IMR-90 (cell line): ENCODE results near the gene ANK2. TPM values are rescaled to one million over a fixed set of nuclear protein-coding genes. Genes with fewer than 3 reads are reported as not detected.

ENCODE experiments used
- ATAC-seq: fragments of 200-7000 bp; cut with Tn5 transposase; 2 replicates; pipeline ENCODE4 v1.9.1; 2020; ENCODE audit warnings: low read depth, mild to moderate bottlenecking, moderate library complexity
- BruUV-seq: library from RNA; stranded (reverse); fragments of 400-500 nt; replicated peaks from 2 replicates; lab custom pipeline; 2021; lab: Mats Ljungman, UMichigan
- CTCF ChIA-PET: fragments of 300-600 bp; formaldehyde crosslinking; extraction: SDS; loops from one replicate; lab custom pipeline; 2021; ENCODE audit warnings: antibody characterized with exemption; lab: Yijun Ruan, JAX
- POLR2A ChIA-PET: fragments of 300-600 bp; sonication (Branson Sonifier 250); formaldehyde crosslinking; loops from one replicate; lab custom pipeline; 2022; ENCODE audit warnings: antibody characterized with exemption; ENCODE audit not compliant: unreplicated experiment; lab: Charles Lee
- DNase-seq: peaks from one replicate; pipeline ENCODE4 v3.0.0; 2013
- H2AFZ ChIP-seq: replicated peaks from 2 replicates; pipeline ENCODE3; 2013; ENCODE audit warnings: low read length, mild to moderate bottlenecking; ENCODE audit not compliant: poor library complexity
- H2AK5ac ChIP-seq: 2 replicates; pipeline ENCODE4 v1.6.1; 2013; ENCODE audit warnings: low read depth, low read length, inconsistent platforms
- H2AK9ac ChIP-seq: replicated peaks from 2 replicates; pipeline ENCODE3; 2013; ENCODE audit warnings: mild to moderate bottlenecking, low read depth, low read length, moderate library complexity; ENCODE audit not compliant: poor library complexity
- H2BK120ac ChIP-seq: 2 replicates; pipeline ENCODE4 v1.6.1; 2013; ENCODE audit warnings: low read depth, low read length, inconsistent platforms
- H2BK15ac ChIP-seq: 3 replicates; pipeline ENCODE4 v1.6.1; 2013; ENCODE audit warnings: low read depth, low read length, inconsistent platforms
- H2BK20ac ChIP-seq: 2 replicates; pipeline ENCODE4 v1.6.1; 2013; ENCODE audit warnings: low read depth, mild to moderate bottlenecking, inconsistent platforms, low read length, moderate library complexity
- H2BK5ac ChIP-seq: 2 replicates; pipeline ENCODE4 v1.6.1; 2013; ENCODE audit warnings: mild to moderate bottlenecking, low read depth, low read length, inconsistent platforms; ENCODE audit not compliant: poor library complexity, severe bottlenecking
- H3K14ac ChIP-seq: replicated peaks from 2 replicates; pipeline ENCODE4 v1.6.1; 2013; ENCODE audit warnings: low read depth, low read length, inconsistent platforms
- H3K18ac ChIP-seq: 2 replicates; pipeline ENCODE4 v1.6.1; 2013; ENCODE audit warnings: low read depth, low read length, control low read depth
- H3K23ac ChIP-seq: 2 replicates; pipeline ENCODE4 v1.6.1; 2013; ENCODE audit warnings: low read depth, low read length, inconsistent platforms
- H3K27ac ChIP-seq: 2 replicates; pipeline ENCODE4 v1.5.1; 2013; ENCODE audit warnings: mild to moderate bottlenecking, control low read depth, low read length; ENCODE audit not compliant: insufficient read depth
- H3K27me3 ChIP-seq: 2 replicates; pipeline ENCODE4 v1.6.1; 2013; ENCODE audit warnings: low read length; ENCODE audit not compliant: control insufficient read depth, insufficient read depth
- H3K36me3 ChIP-seq: 2 replicates; pipeline ENCODE4 v1.6.1; 2013; ENCODE audit warnings: low read length, mixed read lengths; ENCODE audit not compliant: control insufficient read depth, insufficient read depth
- H3K4ac ChIP-seq: 2 replicates; pipeline ENCODE4 v1.6.1; 2013; ENCODE audit warnings: low read depth, low read length, inconsistent platforms
- H3K4me1 ChIP-seq: 2 replicates; pipeline ENCODE4 v1.6.1; 2013; ENCODE audit warnings: low read length, mixed read lengths; ENCODE audit not compliant: control insufficient read depth, insufficient read depth
- H3K4me2 ChIP-seq: 2 replicates; pipeline ENCODE4 v1.6.1; 2013; ENCODE audit warnings: low read depth, mild to moderate bottlenecking, control low read depth, low read length, moderate library complexity
- H3K4me3 ChIP-seq: 2 replicates; pipeline ENCODE4 v1.5.1; 2013; ENCODE audit warnings: low read depth, mild to moderate bottlenecking, control low read depth, low read length, moderate library complexity; ENCODE audit not compliant: insufficient read depth
- H3K56ac ChIP-seq: 2 replicates; pipeline ENCODE4 v1.6.1; 2013; ENCODE audit warnings: low read length, inconsistent platforms; ENCODE audit not compliant: insufficient read depth; ENCODE audit errors: extremely low read depth
- H3K79me1 ChIP-seq, 2 experiments: 2 replicates each; pipeline ENCODE4 v1.6.1; 2013; ENCODE audit warnings: low read length in 2 of 2, inconsistent platforms in 1 of 2, low read depth in 1 of 2
- H3K9ac ChIP-seq: 2 replicates; pipeline ENCODE4 v1.6.1; 2013; ENCODE audit warnings: low read depth, low read length, control low read depth
- H3K9me1 ChIP-seq: 2 replicates; pipeline ENCODE4 v1.6.1; 2013; ENCODE audit warnings: low read length, inconsistent platforms; ENCODE audit not compliant: insufficient read depth
- H3K9me3 ChIP-seq: 2 replicates; pipeline ENCODE4 v1.6.1; 2013; ENCODE audit warnings: low read length; ENCODE audit not compliant: control insufficient read depth, insufficient read depth
- H4K20me1 ChIP-seq: 2 replicates; pipeline ENCODE4 v1.6.1; 2013; ENCODE audit warnings: low read length, inconsistent platforms; ENCODE audit not compliant: insufficient read depth
- H4K5ac ChIP-seq: 2 replicates; pipeline ENCODE4 v1.6.1; 2013; ENCODE audit warnings: mild to moderate bottlenecking, low read depth, low read length, control low read depth
- H4K8ac ChIP-seq, 2 experiments: 2 replicates each; pipeline ENCODE4 v1.6.1; 2013; ENCODE audit warnings: low read depth in 2 of 2, low read length in 2 of 2, control low read depth in 1 of 2, inconsistent platforms in 1 of 2
- H4K91ac ChIP-seq: 2 replicates; pipeline ENCODE4 v1.6.1; 2013; ENCODE audit warnings: low read depth, low read length, inconsistent platforms; ENCODE audit not compliant: insufficient read depth
- BHLHE40 ChIP-seq: fragments of 150-350 bp; IDR thresholded peaks from 2 replicates; pipeline ENCODE4 v1.6.1; 2016; ENCODE audit warnings: mild to moderate bottlenecking, low read depth, low read length
- CEBPB ChIP-seq: IDR thresholded peaks from 2 replicates; pipeline ENCODE4 v1.6.1; 2012; ENCODE audit warnings: low read depth, low read length, improper control_type of control experiment
- CHD1 ChIP-seq: IDR thresholded peaks from 2 replicates; pipeline ENCODE4 v1.6.1; 2012; ENCODE audit warnings: low read depth, low read length, improper control_type of control experiment
- CTCF ChIP-seq: conservative IDR thresholded peaks from 2 replicates; pipeline ENCODE4 v1.5.1; 2012; ENCODE audit warnings: mild to moderate bottlenecking, low read depth, low read length, improper control_type of control experiment
- ELK1 ChIP-seq: fragments of 150-350 bp; IDR thresholded peaks from 2 replicates; pipeline ENCODE4 v1.6.1; 2016; ENCODE audit warnings: low read depth, mild to moderate bottlenecking, low read length, moderate library complexity, borderline replicate concordance
- FOS ChIP-seq: fragments of 150-350 bp; IDR thresholded peaks from 2 replicates; pipeline ENCODE4 v1.6.1; 2016; ENCODE audit warnings: low read depth, low read length
- MAFK ChIP-seq: IDR thresholded peaks from 2 replicates; pipeline ENCODE4 v1.6.1; 2012; ENCODE audit warnings: low read depth, low read length, improper control_type of control experiment
- MAZ ChIP-seq: IDR thresholded peaks from 2 replicates; pipeline ENCODE4 v1.6.1; 2012; ENCODE audit warnings: low read depth, mild to moderate bottlenecking, low read length, improper control_type of control experiment, moderate library complexity, borderline replicate concordance
- MXI1 ChIP-seq: IDR thresholded peaks from 2 replicates; pipeline ENCODE4 v1.6.1; 2012; ENCODE audit warnings: low read depth, mild to moderate bottlenecking, low read length, moderate library complexity, borderline replicate concordance
- NFE2L2 ChIP-seq: fragments of 150-350 bp; IDR thresholded peaks from 2 replicates; pipeline ENCODE4 v1.6.1; 2016; ENCODE audit warnings: low read depth, mild to moderate bottlenecking, low read length
- POLR2A ChIP-seq: IDR thresholded peaks from 2 replicates; pipeline ENCODE4 v1.6.1; 2012; ENCODE audit warnings: mild to moderate bottlenecking, low read depth, low read length
- RAD21 ChIP-seq: IDR thresholded peaks from 2 replicates; pipeline ENCODE4 v1.6.1; 2012; ENCODE audit warnings: low read length, improper control_type of control experiment
- RCOR1 ChIP-seq: IDR thresholded peaks from 2 replicates; pipeline ENCODE4 v1.6.1; 2012; ENCODE audit warnings: mild to moderate bottlenecking, low read length, improper control_type of control experiment; ENCODE audit not compliant: insufficient replicate concordance
- RFX5 ChIP-seq: IDR thresholded peaks from 2 replicates; pipeline ENCODE4 v1.8.0; 2012; ENCODE audit warnings: low read depth, mild to moderate bottlenecking, low read length, moderate library complexity
- SMC3 ChIP-seq: fragments of 150-350 bp; IDR thresholded peaks from 2 replicates; pipeline ENCODE4 v1.6.1; 2016; ENCODE audit warnings: low read depth, mild to moderate bottlenecking, antibody characterized with exemption, low read length, moderate library complexity
- USF2 ChIP-seq: fragments of 150-350 bp; IDR thresholded peaks from 2 replicates; pipeline ENCODE4 v1.6.1; 2017; ENCODE audit warnings: mild to moderate bottlenecking, antibody characterized with exemption, low read length, low read depth
- WGBS, 2 experiments: methylation state at CpG; one replicate each; pipeline versions ENCODE4 v1.1.5 to v1.1.7; 2013; ENCODE audit warnings: missing lambda C conversion rate in 2 of 2; ENCODE audit not compliant: insufficient read length in 1 of 2; ENCODE audit errors: extremely low coverage in 2 of 2; 5-methylcytosine and 5-hydroxymethylcytosine counted together
- dilution Hi-C: fragments of 300-500 bp; cut with HindIII; formaldehyde crosslinking; loops from one replicate; pipeline ENCODE4 v1.14.3; 2018; ENCODE audit warnings: low sequenced_read_pairs; ENCODE audit not compliant: unreplicated experiment
- in situ Hi-C: fragments of 300-500 bp; cut with MboI; formaldehyde crosslinking; loops from 3 replicates; pipeline ENCODE4 v1.14.3; 2019; ENCODE audit warnings: low sequenced_read_pairs, inconsistent platforms, mixed read lengths
- intact Hi-C: fragments of 100-400 bp; cut with micrococcal nuclease; formaldehyde crosslinking; loops from 2 replicates; pipeline ENCODE4 v1.10.0; 2022
- polyA plus RNA-seq, 3 experiments: library from polyadenylated mRNA; depleted of rRNA; stranded (reverse); fragments of >200 nt; gene quantifications; 2 replicates each; pipeline ENCODE4 v1.2.3, GENCODE V29; 2012; ENCODE audit warnings: low replicate concordance in 1 of 3
- total RNA-seq: library from RNA; depleted of rRNA; stranded (reverse); fragments of >200 nt; gene quantifications from 2 replicates; pipeline ENCODE4 v1.2.3, GENCODE V29; 2012

ANK2 gene
- total and polyA plus RNA-seq, 2 of the 4 experiments (the other 2 are of a cell fraction), result 0.82 to 6.6 TPM

- Histone ChIP-seq H3K23ac (no peak overlapping the region), H2AK5ac (no peak overlapping the region), H4K5ac (no peak overlapping the region), H3K56ac (no peak overlapping the region), H4K8ac (no peak overlapping the region), H2AK9ac (no peak overlapping the region), H3K36me3 (no peaks in the 10 kb centered on the region), H3K4me1 (no peaks in the 10 kb centered on the region), H3K4me3 (no peak overlapping the region), H2BK15ac (no peak overlapping the region), H3K18ac (no peak overlapping the region), H4K91ac (no peak overlapping the region), H2BK5ac (no peak overlapping the region), H3K79me1 (no peaks in the 10 kb centered on the region), H3K9me1 (no peaks in the 10 kb centered on the region; the same call in 1 of the 2 replicates), H3K4me2 (no peak overlapping the region), H3K27me3 (no peaks in the 10 kb centered on the region), H3K4ac (no peak overlapping the region), H3K27ac (no peak overlapping the region), H2AFZ (no peak overlapping the region), H3K14ac (no peak overlapping the region), H3K9ac (no peak overlapping the region), H3K9me3 (no peaks in the 10 kb centered on the region), H2BK20ac (no peak overlapping the region), H2BK120ac (no peak overlapping the region), H4K20me1 (no peaks in the 10 kb centered on the region)
- POLR2A ChIA-PET, result no interaction called here
- in situ Hi-C loops, result no loop called here
- dilution Hi-C loops, result no loop called here
- DNase-seq (no peak), ATAC-seq (no peak)
- BruUV-seq, result no TSS peak
- intact Hi-C loops, result no loop called here
- CTCF ChIA-PET, result no interaction called here
- WGBS, 2 experiments, result no CpG with 5 or more reads among the region's 5 CpGs
- TF ChIP-seq MXI1 (no peak), CEBPB (no peak), CTCF (no peak), CHD1 (no peak), SMC3 (no peak), USF2 (no peak), FOS (no peak), MAZ (no peak), RFX5 (no peak), POLR2A (no peak), ELK1 (no peak), RCOR1 (no peak), MAFK (no peak), NFE2L2 (no peak), BHLHE40 (no peak), RAD21 (no peak)
Observed at GRCh38 chr4:113169368-113169767, 119.9 kb downstream of the ANK2 start.
